Breast epithelium (tissue), 3 donors: ENCODE results near the gene CCDC91.

ENCODE experiments used
- POLR2A ChIP-seq: fragments of 450-650 bp; IDR thresholded peaks from one replicate; pipeline ENCODE4 v1.6.1; 2016; ENCODE audit warnings: antibody characterized with exemption, mild to moderate bottlenecking, moderate library complexity
- POLR2AphosphoS5 ChIP-seq, 3 donors: sonication (generic); formaldehyde crosslinking; IDR thresholded peaks; one replicate each; pipeline ENCODE4 v1.6.1; 2017; ENCODE audit warnings: antibody characterized with exemption in 3 of 3
- TF ChIP-seq, protein P1 (sequence below), 3 donors: fragments of 450-650 bp; IDR thresholded peaks; one replicate each; pipeline ENCODE4 v1.5.1; 2016 to 2017; ENCODE audit warnings: antibody characterized with exemption in 3 of 3, mild to moderate bottlenecking in 3 of 3, moderate library complexity in 3 of 3

DNA sequence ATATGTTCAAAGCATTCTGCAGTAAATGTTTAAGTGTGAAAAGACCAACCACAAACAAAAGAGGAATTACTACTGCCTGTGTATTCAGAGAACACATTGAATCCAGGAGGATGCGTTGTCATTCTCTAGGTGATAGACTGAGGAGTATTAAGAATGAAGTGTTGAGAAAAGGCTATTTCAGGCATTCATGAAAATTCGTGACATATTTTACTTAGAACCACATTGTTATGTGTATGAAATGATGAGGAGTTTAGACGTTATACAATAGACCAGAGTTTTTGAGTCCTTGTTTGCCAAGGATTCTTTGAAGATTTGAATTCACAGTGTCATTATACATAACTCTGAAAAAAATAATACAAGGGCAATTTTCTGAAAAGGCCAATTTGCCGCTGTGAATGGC lies 251.8 kb downstream of the CCDC91 start:
- TF ChIP-seq, protein P1, sequence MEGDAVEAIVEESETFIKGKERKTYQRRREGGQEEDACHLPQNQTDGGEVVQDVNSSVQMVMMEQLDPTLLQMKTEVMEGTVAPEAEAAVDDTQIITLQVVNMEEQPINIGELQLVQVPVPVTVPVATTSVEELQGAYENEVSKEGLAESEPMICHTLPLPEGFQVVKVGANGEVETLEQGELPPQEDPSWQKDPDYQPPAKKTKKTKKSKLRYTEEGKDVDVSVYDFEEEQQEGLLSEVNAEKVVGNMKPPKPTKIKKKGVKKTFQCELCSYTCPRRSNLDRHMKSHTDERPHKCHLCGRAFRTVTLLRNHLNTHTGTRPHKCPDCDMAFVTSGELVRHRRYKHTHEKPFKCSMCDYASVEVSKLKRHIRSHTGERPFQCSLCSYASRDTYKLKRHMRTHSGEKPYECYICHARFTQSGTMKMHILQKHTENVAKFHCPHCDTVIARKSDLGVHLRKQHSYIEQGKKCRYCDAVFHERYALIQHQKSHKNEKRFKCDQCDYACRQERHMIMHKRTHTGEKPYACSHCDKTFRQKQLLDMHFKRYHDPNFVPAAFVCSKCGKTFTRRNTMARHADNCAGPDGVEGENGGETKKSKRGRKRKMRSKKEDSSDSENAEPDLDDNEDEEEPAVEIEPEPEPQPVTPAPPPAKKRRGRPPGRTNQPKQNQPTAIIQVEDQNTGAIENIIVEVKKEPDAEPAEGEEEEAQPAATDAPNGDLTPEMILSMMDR (IDR thresholded peaks at IDR 0.05), result no peak
- TF ChIP-seq POLR2AphosphoS5 (IDR thresholded peaks at IDR 0.05) (no peak), POLR2A (no peak)
